Loucy (cell line): ENCODE data around the gene SLC39A11.

Source experiments
- H2AFZ ChIP-seq: fragments of 200-600 bp; sonication (generic); 2 replicates; pipeline ENCODE4 v1.6.0; 2016; ENCODE audit warnings: antibody characterized with exemption, mild to moderate bottlenecking, low read length, moderate library complexity
- H3F3A ChIP-seq: fragments of 200-600 bp; 2 replicates; pipeline ENCODE4 v1.6.0; 2016; ENCODE audit warnings: antibody characterized with exemption, low read depth, mild to moderate bottlenecking
- H3K27me3 ChIP-seq: fragments of 200-600 bp; sonication (generic); 2 replicates; pipeline ENCODE4 v1.6.1; 2014; ENCODE audit warnings: low read length, mild to moderate bottlenecking; ENCODE audit not compliant: insufficient read depth, poor library complexity, severe bottlenecking
- H3K36me3 ChIP-seq: fragments of 200-600 bp; sonication (generic); 2 replicates; pipeline ENCODE4 v1.6.1; 2016; ENCODE audit warnings: low read length; ENCODE audit not compliant: insufficient read depth
- H3K4me1 ChIP-seq: fragments of 200-600 bp; sonication (generic); 2 replicates; pipeline ENCODE4 v1.5.1; 2014; ENCODE audit warnings: low read length, mild to moderate bottlenecking; ENCODE audit not compliant: insufficient read depth, poor library complexity, severe bottlenecking
- H3K4me2 ChIP-seq: fragments of 200-600 bp; sonication (generic); 2 replicates; pipeline ENCODE4 v1.6.0; 2014; ENCODE audit warnings: antibody characterized with exemption, low read length, low read depth, mild to moderate bottlenecking; ENCODE audit not compliant: poor library complexity, severe bottlenecking
- H3K4me3 ChIP-seq: fragments of 200-600 bp; sonication (generic); 2 replicates; pipeline ENCODE4 v1.5.1; 2014; ENCODE audit warnings: low read length, mild to moderate bottlenecking, mixed read lengths; ENCODE audit not compliant: poor library complexity, severe bottlenecking
- H3K79me2 ChIP-seq: fragments of 200-600 bp; sonication (generic); 2 replicates; pipeline ENCODE4 v1.6.1; 2014; ENCODE audit warnings: low read length; ENCODE audit not compliant: insufficient read depth
- H3K9ac ChIP-seq: fragments of 200-600 bp; sonication (generic); 2 replicates; pipeline ENCODE4 v1.6.0; 2014; ENCODE audit warnings: mild to moderate bottlenecking, low read depth, low read length, moderate library complexity; ENCODE audit not compliant: poor library complexity, severe bottlenecking
- H3K9me2 ChIP-seq: fragments of 200-600 bp; sonication (generic); replicated peaks from 2 replicates; pipeline ENCODE4 v1.6.1; 2016; ENCODE audit warnings: low read depth, low read length, mixed read lengths
- H3K9me3 ChIP-seq: fragments of 200-600 bp; sonication (generic); 2 replicates; pipeline ENCODE4 v1.6.1; 2014; ENCODE audit warnings: mild to moderate bottlenecking, antibody characterized with exemption, low read length, low read depth; ENCODE audit not compliant: insufficient read depth
- H4K20me1 ChIP-seq: fragments of 200-600 bp; sonication (generic); 2 replicates; pipeline ENCODE4 v1.6.0; 2014; ENCODE audit warnings: antibody characterized with exemption, low read length, mild to moderate bottlenecking; ENCODE audit not compliant: insufficient read depth, poor library complexity, severe bottlenecking
- EZH2phosphoT487 ChIP-seq: fragments of 200-600 bp; IDR thresholded peaks from 2 replicates; pipeline ENCODE4 v1.6.1; 2018; ENCODE audit warnings: antibody characterized with exemption, mild to moderate bottlenecking, moderate library complexity, borderline replicate concordance
- TF ChIP-seq, protein P1 (sequence below): fragments of 200-600 bp; sonication (generic); conservative IDR thresholded peaks from 2 replicates; pipeline ENCODE4 v1.5.1; 2014; ENCODE audit warnings: mild to moderate bottlenecking, antibody characterized with exemption, low read length

SLC39A11 gene

DNA sequence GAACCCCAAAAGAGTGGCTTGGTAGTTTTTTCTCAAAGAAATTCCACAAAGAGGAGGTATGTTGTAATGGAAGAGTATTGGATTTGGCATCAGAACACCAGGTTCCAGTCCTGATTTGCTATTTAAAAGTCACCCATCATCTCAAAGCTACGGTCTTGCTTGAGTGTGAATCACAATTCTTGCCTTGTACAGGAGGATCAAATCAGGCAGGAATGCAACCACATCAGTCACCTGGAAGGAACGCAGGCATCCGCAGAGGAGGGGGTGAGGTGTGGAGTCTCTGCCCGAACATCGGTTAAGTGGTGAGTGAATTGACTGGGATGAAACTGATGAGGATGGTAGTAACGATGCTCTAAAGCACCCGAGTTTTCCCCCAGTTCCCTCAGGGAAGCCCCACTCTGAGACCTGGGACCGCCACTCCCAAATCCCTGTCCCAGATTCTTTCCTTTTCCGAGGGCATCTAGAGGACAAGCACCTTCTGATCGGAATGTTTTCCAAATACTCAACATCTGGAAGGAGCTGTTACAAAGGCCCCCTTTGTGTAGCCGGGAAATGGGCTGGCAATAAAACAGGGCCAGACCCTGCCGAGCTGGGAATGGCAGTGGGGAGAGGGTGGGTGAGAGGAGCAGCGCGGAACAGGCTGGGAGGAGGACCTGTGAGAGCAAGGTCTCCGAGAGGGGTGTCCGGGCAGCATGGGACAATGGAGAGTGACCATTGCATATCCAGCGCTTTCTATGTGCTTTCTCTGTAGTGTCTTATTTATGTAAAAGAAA is 469.6 kb downstream of the SLC39A11 start:
- H3K4me2 ChIP-seq: no peak overlapping the region
- no peak overlapping the region for H2AFZ ChIP-seq
- no peaks in the 10 kb centered on the region for H3K9me3 ChIP-seq
- H3K27me3 ChIP-seq: no peaks in the 10 kb centered on the region
- no peaks in the 10 kb centered on the region for H3F3A ChIP-seq
- no peak overlapping the region for H3K9ac ChIP-seq
- no peaks in the 10 kb centered on the region for H3K79me2 ChIP-seq
- no peaks in the 10 kb centered on the region for H4K20me1 ChIP-seq
- TF ChIP-seq EZH2phosphoT487: no peak
- TF ChIP-seq, protein P1, sequence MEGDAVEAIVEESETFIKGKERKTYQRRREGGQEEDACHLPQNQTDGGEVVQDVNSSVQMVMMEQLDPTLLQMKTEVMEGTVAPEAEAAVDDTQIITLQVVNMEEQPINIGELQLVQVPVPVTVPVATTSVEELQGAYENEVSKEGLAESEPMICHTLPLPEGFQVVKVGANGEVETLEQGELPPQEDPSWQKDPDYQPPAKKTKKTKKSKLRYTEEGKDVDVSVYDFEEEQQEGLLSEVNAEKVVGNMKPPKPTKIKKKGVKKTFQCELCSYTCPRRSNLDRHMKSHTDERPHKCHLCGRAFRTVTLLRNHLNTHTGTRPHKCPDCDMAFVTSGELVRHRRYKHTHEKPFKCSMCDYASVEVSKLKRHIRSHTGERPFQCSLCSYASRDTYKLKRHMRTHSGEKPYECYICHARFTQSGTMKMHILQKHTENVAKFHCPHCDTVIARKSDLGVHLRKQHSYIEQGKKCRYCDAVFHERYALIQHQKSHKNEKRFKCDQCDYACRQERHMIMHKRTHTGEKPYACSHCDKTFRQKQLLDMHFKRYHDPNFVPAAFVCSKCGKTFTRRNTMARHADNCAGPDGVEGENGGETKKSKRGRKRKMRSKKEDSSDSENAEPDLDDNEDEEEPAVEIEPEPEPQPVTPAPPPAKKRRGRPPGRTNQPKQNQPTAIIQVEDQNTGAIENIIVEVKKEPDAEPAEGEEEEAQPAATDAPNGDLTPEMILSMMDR: no peak
- no peak overlapping the region for H3K4me3 ChIP-seq
- H3K4me1 ChIP-seq: peaks cover 4% of the 10 kb centered on the region
- H3K36me3 ChIP-seq: no peaks in the 10 kb centered on the region
- H3K9me2 ChIP-seq: no peaks in the 10 kb centered on the region

DNA sequence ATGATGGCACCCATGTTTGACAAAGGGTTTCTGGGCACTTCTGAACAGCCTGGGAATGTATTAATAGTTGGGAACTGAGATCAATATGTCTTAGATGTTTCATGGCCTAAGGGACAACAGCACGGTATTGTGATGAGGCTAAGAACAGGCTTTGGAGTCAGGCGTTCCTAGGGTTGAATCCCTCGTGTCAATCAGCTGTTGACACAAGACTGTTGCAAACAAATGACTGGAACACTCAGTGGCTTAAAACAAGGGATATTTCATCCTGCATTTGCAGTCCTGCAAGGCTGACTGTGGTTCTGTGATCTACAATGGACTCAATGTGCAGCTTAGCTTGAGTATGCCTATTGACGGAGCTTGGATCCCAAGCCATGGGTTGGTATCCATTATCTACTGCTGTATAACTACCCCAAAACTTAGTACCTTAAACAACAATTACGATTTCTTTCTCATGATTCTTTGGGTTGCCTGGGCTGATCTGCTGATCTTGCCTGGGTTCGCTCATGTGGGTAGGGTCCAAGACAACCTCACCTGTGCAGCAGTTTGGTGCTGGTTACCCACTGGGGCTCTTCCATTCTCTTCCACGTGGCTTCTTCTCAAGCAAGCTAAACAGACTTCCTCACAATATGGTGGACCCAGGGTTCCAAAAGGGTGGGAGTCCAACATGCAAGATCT is 472.4 kb downstream of the SLC39A11 start:
- Histone ChIP-seq H3K79me2 (no peaks in the 10 kb centered on the region), H3K4me2 (no peak overlapping the region), H3K27me3 (no peaks in the 10 kb centered on the region), H3K4me1 (peaks cover 10% of the 10 kb centered on the region), H3K36me3 (no peaks in the 10 kb centered on the region), H3K9me2 (no peaks in the 10 kb centered on the region), H3K9ac (no peak overlapping the region), H3K9me3 (no peaks in the 10 kb centered on the region), H3K4me3 (no peak overlapping the region), H2AFZ (no peak overlapping the region), H3F3A (no peaks in the 10 kb centered on the region), H4K20me1 (no peaks in the 10 kb centered on the region)
- TF ChIP-seq, protein P1: no peak
- TF ChIP-seq EZH2phosphoT487: no peak

DNA sequence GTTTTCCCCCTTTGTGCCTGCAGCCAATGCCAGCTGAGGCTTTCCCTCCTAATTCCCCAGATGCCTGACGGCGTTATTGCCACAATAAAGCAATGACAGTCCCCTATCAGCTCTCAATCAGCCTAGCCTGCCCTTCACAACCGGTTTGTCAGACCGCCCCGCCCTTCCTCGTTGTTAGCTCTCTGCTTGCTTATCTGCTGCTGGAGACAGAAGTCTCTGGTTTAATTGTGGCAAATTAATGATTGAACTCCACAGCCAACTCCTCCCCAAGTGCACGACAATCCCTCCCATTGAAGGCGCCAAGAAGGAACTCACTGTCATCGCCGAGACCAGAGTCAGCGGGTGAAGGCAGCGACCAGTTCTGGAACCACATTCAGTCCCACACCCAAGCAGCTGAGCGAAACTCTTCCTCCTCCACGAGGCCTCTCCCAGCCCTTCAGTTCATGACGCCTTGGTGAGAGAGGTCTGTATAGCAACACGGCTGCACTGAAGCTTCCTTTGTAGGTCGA is 474.4 kb downstream of the SLC39A11 start:
- no peak for TF ChIP-seq EZH2phosphoT487
- TF ChIP-seq, protein P1: no peak

More for the DNA sequence above, 474.4 kb downstream of the SLC39A11 start:
- H3K4me3 ChIP-seq: peak overlapping the region; percentile 42
- no peaks in the 10 kb centered on the region for H3K79me2 ChIP-seq
- no peaks in the 10 kb centered on the region for H3K9me3 ChIP-seq
- no peak overlapping the region for H3K9ac ChIP-seq
- H3K9me2 ChIP-seq: no peaks in the 10 kb centered on the region
- H3K27me3 ChIP-seq: no peaks in the 10 kb centered on the region
- no peaks in the 10 kb centered on the region for H3K36me3 ChIP-seq
- H4K20me1 ChIP-seq: no peaks in the 10 kb centered on the region
- peak overlapping the region; percentile 79 for H2AFZ ChIP-seq
- H3F3A ChIP-seq: no peaks in the 10 kb centered on the region
- peak overlapping the region; percentile 62 for H3K4me2 ChIP-seq
- H3K4me1 ChIP-seq: peaks cover 10% of the 10 kb centered on the region
